RWPE1 (cell line): ENCODE data around the gene DMD.
A peak's percentile ranks its signal among the peaks of the same experiment; 100 is the strongest.

Source experiments
- CTCF ChIA-PET: fragments of 350-600 bp; sonication (Branson Sonifier 250); formaldehyde crosslinking; extraction: SDS; loops from one replicate; lab custom pipeline; 2021; lab: Yijun Ruan, JAX
- POLR2A ChIA-PET: fragments of 400-600 bp; formaldehyde crosslinking; extraction: SDS; loops from one replicate; lab custom pipeline; 2020; ENCODE audit warnings: antibody characterized with exemption; ENCODE audit not compliant: low non-redundant PET; lab: Yijun Ruan, JAX
- DNase-seq: peaks from one replicate; pipeline ENCODE4 v3.0.0; 2012; ENCODE audit warnings: low spot score
- H3K27ac ChIP-seq: fragments of 450-650 bp; 2 replicates; pipeline ENCODE4 v1.5.1; 2017
- TF ChIP-seq, protein P1 (sequence below): fragments of 450-650 bp; conservative IDR thresholded peaks from 2 replicates; pipeline ENCODE4 v1.5.1; 2017; ENCODE audit warnings: low read depth, mild to moderate bottlenecking

Gene DMD

DNA sequence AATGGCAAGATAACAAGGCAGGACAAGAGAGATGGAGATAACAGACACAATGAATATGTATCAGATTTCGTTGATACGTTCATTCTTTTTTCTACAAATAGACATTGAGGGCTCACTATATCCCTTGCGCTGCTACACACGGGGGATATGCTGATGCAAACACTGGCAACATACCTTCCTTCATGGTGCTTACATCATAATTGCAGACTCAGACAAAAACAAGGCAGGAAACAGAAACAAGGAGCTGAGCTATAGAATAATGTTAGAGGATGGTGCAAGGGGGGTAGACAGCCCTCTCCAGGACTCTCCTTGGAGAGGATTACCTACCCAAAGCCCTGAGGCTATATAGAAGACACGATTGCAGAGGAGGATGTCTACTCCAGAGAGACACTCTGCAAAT is 1069.5 kb downstream of the DMD start:
- no peak for DNase-seq
- CTCF ChIA-PET, result no interaction called here
- POLR2A ChIA-PET, result no interaction called here
- H3K27ac ChIP-seq, result no peak overlapping the region
- TF ChIP-seq, protein P1, sequence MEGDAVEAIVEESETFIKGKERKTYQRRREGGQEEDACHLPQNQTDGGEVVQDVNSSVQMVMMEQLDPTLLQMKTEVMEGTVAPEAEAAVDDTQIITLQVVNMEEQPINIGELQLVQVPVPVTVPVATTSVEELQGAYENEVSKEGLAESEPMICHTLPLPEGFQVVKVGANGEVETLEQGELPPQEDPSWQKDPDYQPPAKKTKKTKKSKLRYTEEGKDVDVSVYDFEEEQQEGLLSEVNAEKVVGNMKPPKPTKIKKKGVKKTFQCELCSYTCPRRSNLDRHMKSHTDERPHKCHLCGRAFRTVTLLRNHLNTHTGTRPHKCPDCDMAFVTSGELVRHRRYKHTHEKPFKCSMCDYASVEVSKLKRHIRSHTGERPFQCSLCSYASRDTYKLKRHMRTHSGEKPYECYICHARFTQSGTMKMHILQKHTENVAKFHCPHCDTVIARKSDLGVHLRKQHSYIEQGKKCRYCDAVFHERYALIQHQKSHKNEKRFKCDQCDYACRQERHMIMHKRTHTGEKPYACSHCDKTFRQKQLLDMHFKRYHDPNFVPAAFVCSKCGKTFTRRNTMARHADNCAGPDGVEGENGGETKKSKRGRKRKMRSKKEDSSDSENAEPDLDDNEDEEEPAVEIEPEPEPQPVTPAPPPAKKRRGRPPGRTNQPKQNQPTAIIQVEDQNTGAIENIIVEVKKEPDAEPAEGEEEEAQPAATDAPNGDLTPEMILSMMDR, result no peak

DNA sequence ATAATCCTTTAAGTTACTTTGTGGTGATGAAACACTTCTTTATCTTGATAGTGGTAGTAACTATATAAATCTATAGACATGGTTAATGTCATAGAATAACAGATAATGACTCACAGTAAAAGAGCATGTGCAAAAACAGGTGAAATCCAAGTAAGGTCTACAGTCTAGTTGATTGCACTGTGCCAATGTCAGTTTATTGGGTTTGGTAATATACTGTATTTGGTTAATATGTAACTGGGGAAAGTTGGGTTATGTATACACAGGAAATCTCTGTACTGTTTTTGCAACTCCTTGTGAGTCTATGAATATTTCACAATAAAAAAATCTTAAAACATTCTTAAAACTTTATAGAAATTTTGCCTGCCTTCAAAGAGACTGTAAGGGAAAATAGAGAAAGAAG is 1071.9 kb downstream of the DMD start:
- POLR2A ChIA-PET, result no interaction called here

DNA sequence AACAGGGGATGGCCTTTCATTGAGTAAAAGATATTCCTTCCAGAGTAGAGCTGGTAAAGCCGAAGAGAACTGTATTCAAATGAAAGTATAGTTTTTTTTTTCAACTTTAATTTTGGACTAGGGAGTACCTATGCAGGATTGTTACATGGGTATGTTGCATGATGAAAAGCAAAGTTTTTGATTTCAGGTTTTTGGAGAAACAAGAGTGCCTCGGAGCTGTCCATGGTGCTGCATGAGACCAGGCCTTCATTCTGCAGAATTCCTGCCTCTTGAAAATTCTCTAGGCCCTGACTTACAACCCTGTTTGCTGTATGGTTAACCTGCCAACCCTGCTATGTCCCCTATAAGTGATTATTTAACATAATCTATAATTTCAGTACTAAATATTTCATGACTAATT is 1073.8 kb downstream of the DMD start:
- POLR2A ChIA-PET, result interaction anchor here (0.5 kb wide), 1 partner anchor 20 kb away, joined by 3 read pairs; no protein-coding TSS in a partner anchor
- TF ChIP-seq, protein P1, result no peak
- CTCF ChIA-PET, result interaction anchor here (0.5 kb wide), 1 partner anchor 202 kb away, joined by 3 read pairs; no protein-coding TSS in a partner anchor
- no peak overlapping the region for H3K27ac ChIP-seq
- peak; percentile 0 for DNase-seq

More for the DNA sequence above, 1071.9 kb downstream of the DMD start:
- TF ChIP-seq, protein P1, result no peak
- no peak overlapping the region for H3K27ac ChIP-seq
- CTCF ChIA-PET, result no interaction called here
- no peak for DNase-seq

DNA sequence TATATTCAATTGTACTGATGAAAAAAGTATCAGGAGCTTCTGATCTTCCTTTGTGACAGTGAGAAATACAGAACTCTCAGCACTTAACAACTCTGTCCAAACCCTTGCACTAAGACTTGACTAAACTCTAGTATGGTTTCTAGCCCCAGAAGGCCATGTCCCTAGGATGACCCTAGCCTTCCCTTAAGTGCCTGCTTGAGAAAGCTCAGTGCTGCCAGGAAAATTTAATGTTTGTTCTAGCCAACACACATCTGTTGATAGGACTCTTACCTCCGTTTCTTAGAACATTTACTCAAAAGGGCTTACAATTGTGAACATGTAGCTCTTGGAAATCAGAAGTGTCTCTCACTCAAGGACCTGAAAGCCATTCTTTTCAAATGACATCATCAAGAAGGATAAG is 1084.4 kb downstream of the DMD start:
- no peak overlapping the region for H3K27ac ChIP-seq
- TF ChIP-seq, protein P1, result no peak
- ChIA-PET POLR2A (no interaction called here), CTCF (no interaction called here)
- DNase-seq, result no peak

DNA sequence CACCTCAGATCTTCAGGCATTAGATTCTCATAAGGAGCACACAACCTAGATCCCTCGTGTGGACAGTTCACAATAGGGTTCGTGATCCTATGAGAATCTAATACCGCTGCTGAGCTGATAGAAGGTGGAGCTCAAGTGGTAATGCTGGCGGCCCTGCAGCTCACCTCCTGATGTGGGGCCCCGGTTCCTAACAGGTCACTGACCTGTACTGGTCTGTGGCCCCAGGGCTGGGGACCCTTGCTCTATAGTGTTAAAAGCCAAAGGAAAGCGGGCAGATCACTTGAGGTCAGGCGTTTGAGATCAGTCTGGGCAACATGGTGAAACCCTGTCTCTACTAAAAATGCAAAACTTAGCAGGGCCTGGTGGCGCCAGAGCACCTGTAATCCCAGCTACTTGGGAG is 1092.5 kb downstream of the DMD start:
- DNase-seq, result no peak
- TF ChIP-seq, protein P1, result no peak
- H3K27ac ChIP-seq, result no peak overlapping the region
- ChIA-PET CTCF (no interaction called here), POLR2A (no interaction called here)

DNA sequence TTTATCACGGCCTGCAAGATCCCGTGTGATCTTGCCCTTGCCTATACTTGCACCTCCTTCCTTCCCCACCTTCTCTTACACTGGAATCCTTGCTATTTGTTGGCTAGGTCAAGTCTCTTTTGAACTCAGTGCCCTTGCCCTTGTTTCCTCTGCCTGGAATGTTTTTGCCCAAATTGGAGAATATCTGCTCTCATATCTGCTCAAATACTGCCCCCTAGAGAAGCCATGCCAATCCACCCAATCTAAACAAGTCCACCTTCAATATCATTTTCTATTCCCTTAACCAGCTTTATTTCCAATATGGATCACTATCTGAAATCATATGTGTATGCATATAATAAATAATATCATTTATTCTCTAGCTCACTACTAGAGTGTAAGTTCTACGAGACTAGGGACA is 1095.3 kb downstream of the DMD start:
- TF ChIP-seq, protein P1, result no peak
- POLR2A ChIA-PET, result no interaction called here
- DNase-seq, result no peak
- no peak overlapping the region for H3K27ac ChIP-seq
- CTCF ChIA-PET, result no interaction called here
